ENCODE results near the gene AP3B1.
"Not testable (repeated sequence)": the region's sequence is repeated elsewhere in the genome, so short reads cannot be mapped to it uniquely, and the experiment has no call there.

Gene AP3B1

DNA sequence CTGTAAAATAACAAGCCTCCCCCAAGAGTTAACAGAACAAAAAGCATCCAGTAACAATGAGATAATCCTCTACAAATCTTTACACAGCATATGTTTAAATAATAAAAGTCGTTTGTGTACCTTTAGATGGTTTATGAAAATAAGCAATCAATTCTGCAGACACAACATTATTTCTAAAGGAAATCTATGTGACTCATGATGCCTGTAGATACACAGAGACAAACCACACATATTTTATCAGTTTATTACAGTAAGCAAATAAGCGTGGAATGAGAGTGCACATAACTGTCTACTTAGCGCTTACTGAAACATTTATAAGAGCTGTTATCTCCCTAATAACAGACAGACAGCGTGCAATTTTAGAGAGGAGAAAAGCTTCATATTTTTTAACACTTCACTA lies 243.6 kb downstream of the AP3B1 start:
- in situ Hi-C loops (cut with HindIII; ENCODE audit: low pct_ligation_motif_present, low pct_unique_long_range_greater_than_20kb, low sequenced_read_pairs): no loop called here
- DNase-seq: no peak

DNA sequence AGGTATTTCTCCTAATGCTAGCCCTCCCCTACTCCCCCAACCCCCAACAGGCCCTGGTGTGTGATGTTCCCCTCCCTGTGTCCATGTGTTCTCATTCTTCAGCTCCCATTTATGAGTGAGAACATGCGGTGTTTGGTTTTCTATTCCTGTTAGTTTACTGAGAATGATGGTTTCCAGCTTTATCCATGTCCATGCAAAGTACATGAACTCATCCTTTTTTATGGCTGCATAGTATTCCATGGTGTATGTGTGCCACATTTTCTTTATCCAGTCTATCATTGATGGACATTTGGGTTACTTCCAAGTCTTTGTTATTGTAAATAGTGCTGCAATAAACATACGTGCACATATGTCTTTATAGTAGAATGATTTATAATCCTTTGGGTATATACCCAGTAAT lies 247.7 kb downstream of the AP3B1 start:
- DNase-seq; in situ Hi-C loops (cut with HindIII; ENCODE audit: low pct_ligation_motif_present, low pct_unique_long_range_greater_than_20kb, low sequenced_read_pairs): not testable (repeated sequence)

DNA sequence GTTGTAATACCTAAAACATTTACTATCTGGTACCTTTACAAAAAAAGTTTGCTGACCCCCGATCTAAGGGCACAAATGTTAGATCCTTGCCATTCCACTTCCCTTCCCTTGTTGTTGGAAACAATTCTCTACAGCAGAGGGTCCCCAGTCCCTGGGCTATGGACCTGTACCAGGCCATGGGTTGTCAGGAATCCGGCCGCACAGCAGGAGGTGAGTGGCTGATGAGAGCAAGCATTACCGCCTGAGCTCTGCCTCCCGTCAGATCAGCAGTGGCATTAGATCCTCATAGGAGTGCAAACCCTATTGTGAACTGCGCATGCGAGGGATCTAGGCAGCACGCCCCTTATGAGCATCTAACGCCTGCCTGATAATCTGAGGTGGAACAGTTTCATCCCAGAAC lies 248.5 kb downstream of the AP3B1 start:
- in situ Hi-C loops (cut with HindIII; ENCODE audit: low pct_ligation_motif_present, low pct_unique_long_range_greater_than_20kb, low sequenced_read_pairs): no loop called here
- no peak for DNase-seq

DNA sequence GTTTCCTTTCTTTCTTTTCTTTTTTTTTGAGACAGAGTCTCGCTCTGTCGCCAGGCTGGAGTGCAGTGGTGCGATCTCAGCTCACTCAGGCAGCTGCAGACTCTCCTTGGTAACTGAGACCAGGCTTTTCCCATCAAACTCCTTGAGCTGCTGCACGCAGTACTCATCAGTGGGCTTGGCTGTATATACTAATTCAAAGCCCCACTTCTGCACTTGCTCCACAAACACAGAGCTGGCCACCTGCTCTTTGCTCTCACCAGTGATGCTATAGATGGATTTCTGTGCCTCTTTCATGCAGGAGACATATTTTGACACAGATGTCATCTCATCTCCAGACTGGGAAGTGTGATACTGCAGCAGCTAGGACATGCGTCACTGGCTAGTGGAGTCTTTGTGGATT lies 252.7 kb downstream of the AP3B1 start:
- in situ Hi-C loops (cut with HindIII; ENCODE audit: low pct_ligation_motif_present, low pct_unique_long_range_greater_than_20kb, low sequenced_read_pairs): no loop called here
- DNase-seq: no peak

DNA sequence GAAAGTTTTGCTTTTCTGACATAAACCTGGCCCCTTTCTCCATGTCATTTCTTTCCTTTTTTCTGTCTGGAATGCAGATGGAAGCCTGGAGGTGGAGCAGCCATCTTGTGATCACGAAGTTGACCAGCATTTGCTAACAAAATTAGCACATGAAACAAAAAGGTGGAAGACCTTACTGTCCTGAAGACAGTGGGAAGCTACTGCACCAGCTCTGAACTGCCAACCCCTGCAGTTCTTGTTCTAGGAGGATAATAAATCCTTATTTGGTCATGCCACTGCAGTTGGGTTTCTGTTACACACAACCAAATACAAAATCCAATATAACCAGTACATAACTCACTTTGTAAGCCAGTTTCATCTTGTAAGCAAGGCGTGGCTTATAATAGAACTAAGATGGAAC lies 269.0 kb downstream of the AP3B1 start:
- no peak for DNase-seq

DNA sequence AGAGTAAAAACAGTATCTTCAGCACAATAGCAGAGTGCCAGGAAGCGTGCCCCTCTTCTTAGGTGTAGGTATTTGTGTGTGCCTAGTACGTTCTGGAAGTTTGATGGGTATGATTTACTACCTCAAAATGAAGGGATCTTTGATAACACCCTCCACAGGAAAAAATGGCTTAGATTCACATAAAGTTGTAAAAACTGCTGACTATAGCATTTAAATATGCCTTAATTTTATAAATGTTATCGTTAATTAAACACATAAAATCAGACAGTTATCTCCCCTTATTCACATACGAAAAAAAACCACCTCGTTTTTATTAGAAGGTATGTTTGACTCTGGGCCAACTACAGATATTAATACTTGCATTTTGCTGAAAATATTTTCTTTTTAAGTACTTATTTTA lies 274.8 kb downstream of the AP3B1 start:
- no peak for DNase-seq

More for the DNA sequence above, 269.0 kb downstream of the AP3B1 start:
- in situ Hi-C loops (cut with HindIII; ENCODE audit: low pct_ligation_motif_present, low pct_unique_long_range_greater_than_20kb, low sequenced_read_pairs): no loop called here

DNA sequence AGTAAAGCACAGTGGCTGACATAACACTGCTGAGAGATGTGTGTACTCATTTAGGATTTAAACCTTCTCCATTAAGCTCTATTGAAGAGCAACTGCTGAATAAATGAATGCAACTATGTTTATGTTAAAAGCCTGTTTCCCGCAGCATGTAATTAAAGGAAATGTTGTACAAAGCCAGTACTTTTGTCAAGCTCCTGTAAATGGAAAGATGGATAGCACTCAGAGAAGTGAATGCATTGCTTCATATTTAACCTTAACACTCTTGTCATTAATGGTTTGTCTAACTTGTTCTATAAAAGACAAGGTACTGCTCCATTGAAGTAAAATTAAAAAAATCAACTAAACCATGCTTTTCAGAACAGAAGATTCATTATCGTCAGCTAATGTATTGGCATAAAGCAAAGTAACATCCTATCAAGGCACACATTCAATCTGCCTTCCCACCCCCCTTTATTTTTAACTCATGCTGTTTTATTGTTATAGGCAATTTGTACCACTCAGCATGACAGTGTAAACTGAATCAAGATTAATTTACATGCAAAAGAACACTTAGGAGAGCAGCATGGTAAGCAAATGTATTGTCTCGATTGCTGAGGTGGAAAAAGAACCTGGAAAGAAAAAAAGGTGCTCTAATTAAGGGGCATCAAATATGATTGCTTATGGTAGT lies 277.5 kb downstream of the AP3B1 start:
- no peak for DNase-seq
- in situ Hi-C loops (cut with HindIII; ENCODE audit: low pct_ligation_motif_present, low pct_unique_long_range_greater_than_20kb, low sequenced_read_pairs): no loop called here

More for the DNA sequence above, 274.8 kb downstream of the AP3B1 start:
- in situ Hi-C loops (cut with HindIII; ENCODE audit: low pct_ligation_motif_present, low pct_unique_long_range_greater_than_20kb, low sequenced_read_pairs): no loop called here

DNA sequence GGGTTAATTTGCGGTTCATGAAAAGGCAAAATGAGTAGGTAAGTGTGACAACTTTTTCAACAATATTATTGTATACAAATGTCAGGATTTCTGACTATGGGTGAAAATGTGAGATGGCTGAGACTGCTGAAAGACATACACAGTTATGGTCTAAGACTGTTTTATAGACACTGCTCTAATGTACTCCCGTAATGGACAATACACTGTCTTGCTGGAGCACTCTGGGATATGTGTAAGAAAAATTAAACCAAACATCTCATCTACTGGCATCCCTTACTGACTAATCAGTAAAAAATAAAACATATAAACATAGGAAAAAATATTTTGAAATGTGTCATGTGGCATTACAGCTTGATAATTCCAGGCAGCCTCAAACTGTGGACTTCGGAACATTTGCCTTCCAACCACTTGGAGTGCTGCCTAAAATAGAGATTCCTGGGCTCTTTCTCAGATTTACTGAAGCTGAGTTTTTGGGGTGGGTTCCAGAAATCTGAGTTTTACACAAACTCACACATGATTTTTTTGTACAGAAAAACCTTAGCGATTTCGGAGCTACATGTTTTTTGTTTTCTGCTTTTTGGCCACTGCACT lies 284.5 kb downstream of the AP3B1 start:
- in situ Hi-C loops (cut with HindIII; ENCODE audit: low pct_ligation_motif_present, low pct_unique_long_range_greater_than_20kb, low sequenced_read_pairs): no loop called here
- no peak for DNase-seq

DNA sequence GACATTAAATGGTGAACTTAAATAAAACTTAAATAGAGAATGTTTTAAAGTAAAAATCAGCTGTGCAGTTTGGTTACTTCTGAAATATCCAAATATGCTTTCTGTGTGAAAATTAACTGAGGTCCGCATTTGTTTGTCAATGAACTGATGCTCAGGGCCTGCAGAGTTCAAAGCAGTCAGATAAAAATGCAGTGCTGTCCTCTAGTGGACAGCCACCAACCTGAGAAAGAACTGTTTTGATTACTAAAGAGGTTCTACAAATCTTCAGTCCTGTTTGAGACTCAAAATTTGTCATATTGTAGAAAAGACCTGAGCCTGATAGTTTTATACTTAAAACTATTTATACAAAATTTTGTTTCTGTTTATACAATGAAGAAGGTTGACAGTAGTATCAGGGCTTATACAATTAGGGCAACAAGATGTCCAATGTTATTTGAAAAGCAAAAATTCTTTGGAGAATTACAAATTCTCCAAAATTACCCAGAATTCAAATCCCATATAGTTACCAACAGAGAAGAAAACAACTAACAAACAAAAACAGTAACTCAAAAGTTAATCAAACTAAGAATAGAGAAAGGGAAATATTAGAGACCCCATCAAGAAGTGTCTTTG lies 286.0 kb downstream of the AP3B1 start:
- in situ Hi-C loops (cut with HindIII; ENCODE audit: low pct_ligation_motif_present, low pct_unique_long_range_greater_than_20kb, low sequenced_read_pairs): no loop called here
- DNase-seq: peak; percentile 34

DNA sequence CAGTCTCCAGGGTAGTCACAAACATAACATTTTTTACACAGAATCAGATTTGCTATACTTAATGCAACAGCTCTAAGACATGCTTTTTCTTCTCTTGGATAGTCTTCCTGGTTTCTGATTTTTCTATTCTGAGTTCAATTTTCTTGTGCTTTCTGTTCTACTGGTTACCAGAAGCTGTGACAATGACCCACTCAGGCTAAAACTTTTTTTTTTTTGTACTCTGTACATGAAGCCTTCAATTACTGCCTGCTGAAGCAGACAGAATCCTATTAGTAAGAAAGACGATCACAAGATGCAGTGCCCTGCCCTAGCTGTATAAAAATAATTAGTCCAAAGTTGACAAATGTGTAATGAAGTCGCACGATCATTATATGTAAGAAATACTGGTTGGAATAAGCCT lies 287.3 kb downstream of the AP3B1 start:
- no peak for DNase-seq
- in situ Hi-C loops (cut with HindIII; ENCODE audit: low pct_ligation_motif_present, low pct_unique_long_range_greater_than_20kb, low sequenced_read_pairs): no loop called here

DNA sequence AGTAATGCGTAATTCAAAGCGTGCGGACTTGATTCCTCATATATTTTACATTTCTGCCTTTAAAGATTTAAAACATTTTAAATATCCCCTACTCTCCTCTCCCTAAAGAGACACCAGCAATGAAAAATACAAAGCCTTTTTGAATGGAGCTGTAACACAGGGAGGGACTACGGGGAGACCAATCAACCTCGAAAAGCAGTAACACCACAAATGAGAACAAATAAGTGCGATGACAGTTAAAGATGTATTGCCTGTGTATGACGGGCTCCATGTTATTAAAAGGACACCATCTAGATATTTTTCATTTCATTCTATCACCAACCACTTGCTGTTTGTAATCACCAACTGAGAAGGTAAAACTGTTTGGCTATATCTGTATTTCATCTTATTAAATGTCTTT lies 288.0 kb downstream of the AP3B1 start:
- DNase-seq: no peak
- in situ Hi-C loops (cut with HindIII; ENCODE audit: low pct_ligation_motif_present, low pct_unique_long_range_greater_than_20kb, low sequenced_read_pairs): no loop called here

DNA sequence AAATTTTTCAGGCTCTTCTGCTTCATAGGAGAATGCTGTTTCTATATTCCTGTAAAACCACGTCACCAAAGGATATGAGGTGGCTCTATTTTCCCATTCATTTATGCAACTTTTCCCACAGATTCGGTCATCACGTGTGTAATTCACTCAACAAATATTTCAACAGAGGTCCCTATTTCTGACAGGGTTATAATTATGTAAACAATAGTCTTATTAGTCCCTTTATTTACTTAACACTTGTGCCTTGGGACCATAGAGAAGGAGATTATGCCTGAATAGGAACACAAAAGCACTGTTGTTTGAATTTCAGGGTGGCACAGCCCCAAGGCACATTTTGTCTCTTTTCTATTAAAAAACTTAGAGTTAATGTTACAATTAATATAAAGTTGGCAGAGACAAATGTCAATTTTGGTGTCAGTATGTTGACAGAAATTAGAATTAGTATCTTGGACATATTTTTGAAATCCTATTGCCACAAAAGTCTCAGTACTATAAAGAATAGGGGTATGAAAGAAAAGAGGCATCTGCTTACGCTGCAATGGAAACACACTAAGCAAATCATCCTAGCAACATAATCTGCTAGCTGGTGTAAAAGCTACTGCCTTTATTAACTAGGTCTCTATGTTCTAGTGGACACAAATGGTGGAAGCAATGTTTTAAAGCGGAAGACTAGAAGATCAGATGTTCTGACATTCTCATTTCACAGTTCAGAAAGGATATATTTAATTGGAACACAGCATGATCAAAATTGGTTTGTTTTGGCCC lies 289.3 kb downstream of the AP3B1 start:
- DNase-seq: no peak
- in situ Hi-C loops (cut with HindIII; ENCODE audit: low pct_ligation_motif_present, low pct_unique_long_range_greater_than_20kb, low sequenced_read_pairs): no loop called here

DNA sequence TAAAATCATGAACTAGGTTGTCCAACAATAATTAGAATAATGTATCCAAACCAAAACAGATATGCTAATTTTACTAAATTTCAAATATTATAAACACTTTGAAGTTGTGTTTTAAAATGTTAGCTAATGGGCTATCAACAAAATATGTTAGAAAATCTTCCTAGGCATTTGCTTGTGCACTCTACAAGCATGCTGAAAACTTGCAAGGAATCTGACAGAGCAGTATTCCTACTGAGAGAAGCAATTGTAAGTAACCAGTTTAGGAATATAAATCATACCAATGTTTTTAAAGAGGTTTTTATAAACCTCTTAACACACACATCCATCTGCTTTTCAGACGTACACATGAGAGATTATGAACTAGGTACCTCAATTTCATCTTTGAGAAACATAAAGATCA lies 289.9 kb downstream of the AP3B1 start:
- in situ Hi-C loops (cut with HindIII; ENCODE audit: low pct_ligation_motif_present, low pct_unique_long_range_greater_than_20kb, low sequenced_read_pairs): no loop called here
- DNase-seq: no peak

DNA sequence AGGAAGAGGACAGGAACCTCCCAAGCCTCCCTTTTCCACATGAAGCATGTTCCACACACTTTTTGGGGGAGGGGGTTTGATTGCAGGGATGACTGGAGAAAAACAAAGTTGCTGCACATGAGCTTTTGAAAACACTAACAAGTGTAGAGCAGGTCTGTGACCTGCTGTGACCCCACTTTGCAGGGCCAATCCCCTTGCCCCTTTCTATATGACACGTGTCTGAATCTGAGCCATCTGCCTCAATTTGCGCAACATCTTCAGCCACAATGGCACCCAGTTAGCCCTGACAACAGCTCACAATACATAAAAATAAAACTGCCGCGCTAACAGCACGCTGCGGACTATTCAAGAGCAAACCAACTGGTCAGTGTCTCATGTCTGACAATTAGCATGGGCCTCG lies 290.6 kb downstream of the AP3B1 start:
- DNase-seq: no peak
- in situ Hi-C loops (cut with HindIII; ENCODE audit: low pct_ligation_motif_present, low pct_unique_long_range_greater_than_20kb, low sequenced_read_pairs): no loop called here

DNA sequence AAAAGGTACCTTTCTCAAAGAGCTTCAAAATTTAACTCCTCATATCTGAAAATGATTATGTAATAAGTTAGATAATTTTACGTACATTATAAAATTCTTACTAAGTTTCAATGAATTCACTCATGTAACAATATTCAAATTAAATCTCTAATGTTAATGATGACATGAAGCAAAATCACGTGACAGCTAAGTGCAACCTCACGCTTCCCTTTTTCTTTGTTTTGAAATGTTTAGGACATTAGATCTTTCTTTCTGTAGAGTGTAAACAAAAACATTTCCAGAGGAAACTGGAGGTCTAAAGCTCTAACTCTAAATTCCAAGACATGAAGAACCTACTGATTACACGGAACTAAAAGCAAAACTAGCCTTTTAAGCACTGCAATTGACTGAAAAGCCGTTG lies 291.0 kb downstream of the AP3B1 start:
- in situ Hi-C loops (cut with HindIII; ENCODE audit: low pct_ligation_motif_present, low pct_unique_long_range_greater_than_20kb, low sequenced_read_pairs): no loop called here
- no peak for DNase-seq

DNA sequence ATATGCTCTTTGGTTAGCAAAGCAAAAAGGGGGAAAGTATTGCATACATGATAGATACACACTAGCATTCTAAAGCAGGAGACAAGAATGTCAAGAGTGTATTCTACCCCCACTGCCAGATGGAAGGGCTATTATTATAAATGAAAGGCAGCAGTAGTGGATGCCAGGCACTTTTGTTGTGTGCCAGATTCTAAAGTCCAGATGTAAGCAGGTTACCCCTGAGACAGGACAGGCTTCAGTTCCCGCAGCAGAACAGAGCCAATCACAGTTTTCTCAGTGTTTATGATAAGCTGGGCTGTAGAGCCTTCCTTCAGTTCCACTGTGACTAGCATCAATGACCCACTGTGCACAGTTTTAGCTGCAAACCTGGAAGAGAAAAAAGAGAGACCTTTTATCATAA lies 291.8 kb downstream of the AP3B1 start:
- no peak for DNase-seq
- in situ Hi-C loops (cut with HindIII; ENCODE audit: low pct_ligation_motif_present, low pct_unique_long_range_greater_than_20kb, low sequenced_read_pairs): no loop called here

DNA sequence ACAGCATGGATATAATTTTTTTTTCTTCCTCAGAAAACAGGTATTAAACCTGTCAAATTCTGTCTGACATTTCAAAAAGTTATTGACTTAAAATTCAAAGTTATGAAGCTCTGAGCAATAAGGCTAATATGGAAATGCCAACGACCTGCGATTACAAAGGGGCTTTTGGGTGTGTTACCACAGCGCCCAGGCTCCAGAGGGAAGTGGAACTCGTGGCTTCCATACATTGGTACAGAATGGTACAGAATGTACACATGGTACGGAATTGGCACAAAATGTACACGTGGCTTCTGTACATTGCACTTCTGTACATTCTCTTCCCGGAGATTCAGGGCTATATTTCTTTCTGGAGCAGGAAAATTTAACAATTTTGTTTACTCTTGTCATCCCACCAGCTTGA lies 293.3 kb downstream of the AP3B1 start:
- in situ Hi-C loops (cut with HindIII; ENCODE audit: low pct_ligation_motif_present, low pct_unique_long_range_greater_than_20kb, low sequenced_read_pairs): no loop called here
- DNase-seq: no peak

DNA sequence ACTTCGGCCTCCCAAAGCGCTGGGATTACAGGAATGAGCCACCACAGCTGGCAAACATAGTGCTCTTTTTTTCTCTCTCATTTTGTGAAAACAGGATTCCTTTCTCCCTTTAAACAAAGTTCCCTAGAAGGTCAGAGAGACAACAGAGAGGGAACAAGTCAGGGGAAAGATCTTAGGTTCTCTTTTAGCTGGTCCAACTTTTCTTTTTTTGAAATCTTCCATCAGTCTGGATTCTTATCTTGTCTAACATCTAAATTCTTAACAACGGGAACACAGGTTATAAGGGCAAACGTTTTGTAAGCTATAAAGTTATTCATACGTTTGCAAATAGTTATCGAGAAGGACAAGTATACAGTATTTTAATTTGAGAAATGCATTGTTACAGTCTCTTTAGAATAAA lies 294.3 kb downstream of the AP3B1 start:
- DNase-seq: no peak
- in situ Hi-C loops (cut with HindIII; ENCODE audit: low pct_ligation_motif_present, low pct_unique_long_range_greater_than_20kb, low sequenced_read_pairs): no loop called here

DNA sequence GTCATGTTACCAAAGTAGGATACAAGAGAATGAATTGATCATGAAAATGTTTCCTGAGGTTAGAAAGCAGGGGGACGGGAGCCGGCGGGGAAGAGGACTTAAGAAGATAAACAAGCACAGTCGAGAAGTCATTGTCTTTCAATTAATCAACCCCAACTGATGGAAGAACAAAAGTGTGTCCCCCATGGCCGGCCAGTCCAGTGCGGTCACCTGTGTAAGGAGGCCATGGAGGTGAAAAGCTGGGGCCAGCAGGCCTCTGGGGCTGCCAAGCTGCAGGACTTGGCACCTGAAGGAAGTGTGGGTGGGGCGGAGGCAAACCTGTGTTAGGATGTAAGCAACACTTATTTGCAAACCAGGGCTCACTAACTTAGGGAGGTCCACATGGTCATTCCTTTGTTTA lies 295.1 kb downstream of the AP3B1 start:
- DNase-seq: no peak
- in situ Hi-C loops (cut with HindIII; ENCODE audit: low pct_ligation_motif_present, low pct_unique_long_range_greater_than_20kb, low sequenced_read_pairs): no loop called here

DNA sequence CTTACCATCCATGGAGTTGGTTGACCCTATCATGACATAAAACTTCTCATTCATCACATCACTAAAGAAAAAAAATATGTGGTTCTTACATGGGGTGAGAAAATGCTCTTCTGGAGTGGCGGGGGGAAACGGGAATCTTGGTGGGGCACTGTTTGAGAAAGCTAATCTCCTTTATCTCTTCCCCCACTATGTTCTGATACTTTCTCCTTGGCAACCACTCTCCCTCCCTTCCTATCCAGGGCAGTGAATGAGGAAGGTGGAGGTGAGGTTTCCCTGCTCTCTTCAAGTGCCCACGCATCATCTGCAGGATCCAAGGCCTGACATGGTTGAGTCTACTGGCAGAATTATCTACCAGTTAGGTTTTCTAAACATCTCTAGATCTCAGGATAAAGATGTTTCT lies 297.6 kb downstream of the AP3B1 start:
- DNase-seq: no peak
- in situ Hi-C loops (cut with HindIII; ENCODE audit: low pct_ligation_motif_present, low pct_unique_long_range_greater_than_20kb, low sequenced_read_pairs): no loop called here

Data from ACHN (cell line).